NCI-H187 treated with DMSO at 0.1 percent for 48 hours (cell line): ENCODE results near the gene NKTR.

Experiments used
- DNase-seq: peaks from one replicate; lab custom pipeline; 2025; lab: John Stamatoyannopoulos, UW

NKTR gene

DNA sequence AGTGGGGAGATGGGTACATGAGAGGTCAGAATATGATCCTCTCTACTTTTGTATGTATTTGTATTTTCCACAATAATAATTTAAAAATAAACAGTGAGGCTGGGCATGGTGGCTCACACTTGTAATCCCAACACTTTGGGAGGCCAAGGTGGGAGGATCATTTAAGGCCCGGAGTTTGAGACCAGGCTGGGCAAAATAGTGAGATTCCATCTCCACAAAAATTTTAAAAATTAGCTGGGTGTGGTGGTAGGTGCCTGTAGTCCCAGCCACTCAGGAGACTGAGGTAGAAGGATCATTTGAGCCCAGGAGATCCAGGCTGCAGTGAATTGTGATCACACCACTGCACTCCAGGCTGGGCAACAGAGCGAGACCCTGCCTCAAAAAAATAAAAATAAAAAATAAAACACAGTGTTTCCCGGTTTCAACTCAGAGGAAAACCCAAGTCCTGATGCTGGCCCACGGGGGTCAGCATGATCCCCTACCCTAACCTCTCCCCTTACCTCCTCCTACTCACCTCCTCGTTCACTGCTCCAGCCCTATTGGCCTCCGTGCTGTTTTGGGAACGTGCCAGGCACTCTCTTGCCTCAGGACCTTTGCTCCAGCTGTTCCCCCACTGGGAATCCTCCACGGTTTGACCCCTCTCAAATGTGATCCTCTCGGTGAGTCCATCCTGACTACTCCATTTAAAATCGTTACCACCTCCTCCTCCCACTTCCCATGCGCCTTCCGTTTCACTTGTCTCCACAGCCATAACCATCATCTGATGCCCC lies 82.0 kb downstream of the NKTR start:
- DNase-seq, result no peak

GRCh38 chr3:42683875-42684598 lies 83.6 kb downstream of the NKTR start:
- no peak for DNase-seq

DNA sequence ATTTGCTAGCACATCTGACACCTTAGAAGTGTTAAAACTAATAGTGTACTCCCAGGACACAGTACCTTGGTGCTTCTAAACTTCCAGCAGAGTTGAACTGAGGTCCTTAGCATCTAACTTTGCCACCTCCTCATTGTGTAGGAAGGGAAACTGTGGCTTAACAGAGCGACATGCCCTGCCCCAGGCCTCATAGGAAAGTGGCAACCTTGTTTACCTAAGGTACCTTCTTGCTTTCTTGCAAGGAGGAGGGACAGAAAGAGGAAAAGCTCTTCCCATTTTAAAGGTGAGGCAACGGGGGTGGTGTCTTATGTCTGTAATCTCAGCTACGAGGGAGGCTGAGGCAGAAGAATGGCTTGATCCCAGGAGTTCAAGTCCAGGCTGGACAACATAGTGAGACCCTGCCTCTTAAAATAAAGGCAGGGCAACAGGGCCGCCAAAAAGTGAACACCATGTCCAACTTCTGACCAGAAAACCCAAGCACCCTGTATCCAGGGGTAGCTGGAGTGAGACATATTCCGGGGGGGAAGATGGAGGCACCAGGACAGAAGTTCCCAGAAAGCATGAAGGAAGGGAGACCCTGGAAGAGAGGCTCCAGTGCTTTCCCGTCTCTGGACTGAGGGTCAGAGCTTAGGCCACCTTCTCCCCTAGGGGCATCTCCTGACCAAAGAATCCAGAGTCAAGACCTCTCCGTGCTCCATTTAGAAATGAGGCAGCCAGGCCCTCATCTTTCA lies 84.3 kb downstream of the NKTR start:
- no peak for DNase-seq

- no peak for DNase-seq
These were observed 84.9 kb downstream of the NKTR start, which contains the start of gene KLHL40 for GRCh38 chr3:42685363-42685881. Gene KLHL40 (plus strand): TSS chr3:42685537. CDS start chr3:42685619, 82 bp downstream.

DNA sequence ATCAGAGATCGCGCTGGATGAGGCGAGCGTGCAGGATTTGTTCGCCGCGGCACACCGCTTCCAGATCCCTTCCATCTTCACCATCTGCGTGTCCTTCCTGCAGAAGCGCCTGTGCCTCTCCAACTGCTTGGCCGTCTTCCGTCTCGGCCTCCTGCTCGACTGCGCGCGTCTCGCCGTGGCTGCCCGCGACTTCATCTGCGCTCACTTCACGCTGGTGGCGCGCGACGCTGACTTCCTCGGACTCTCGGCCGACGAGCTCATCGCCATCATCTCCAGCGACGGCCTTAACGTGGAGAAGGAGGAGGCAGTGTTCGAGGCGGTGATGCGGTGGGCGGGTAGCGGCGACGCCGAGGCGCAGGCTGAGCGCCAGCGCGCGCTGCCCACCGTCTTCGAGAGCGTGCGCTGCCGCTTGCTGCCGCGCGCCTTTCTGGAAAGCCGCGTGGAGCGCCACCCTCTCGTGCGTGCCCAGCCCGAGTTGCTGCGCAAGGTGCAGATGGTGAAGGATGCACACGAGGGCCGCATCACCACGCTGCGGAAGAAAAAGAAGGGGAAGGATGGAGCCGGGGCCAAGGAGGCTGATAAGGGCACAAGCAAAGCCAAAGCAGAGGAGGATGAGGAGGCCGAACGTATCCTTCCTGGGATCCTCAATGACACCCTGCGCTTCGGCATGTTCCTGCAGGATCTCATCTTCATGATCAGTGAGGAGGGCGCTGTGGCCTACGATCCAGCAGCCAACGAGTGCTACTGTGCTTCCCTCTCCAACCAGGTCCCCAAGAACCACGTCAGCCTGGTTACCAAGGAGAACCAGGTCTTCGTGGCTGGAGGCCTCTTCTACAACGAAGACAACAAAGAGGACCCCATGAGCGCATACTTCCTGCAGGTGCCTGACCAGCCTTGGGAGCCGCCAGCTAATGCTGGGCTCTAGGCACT lies 85.7 kb downstream of the NKTR start:
- DNase-seq, result no peak

DNA sequence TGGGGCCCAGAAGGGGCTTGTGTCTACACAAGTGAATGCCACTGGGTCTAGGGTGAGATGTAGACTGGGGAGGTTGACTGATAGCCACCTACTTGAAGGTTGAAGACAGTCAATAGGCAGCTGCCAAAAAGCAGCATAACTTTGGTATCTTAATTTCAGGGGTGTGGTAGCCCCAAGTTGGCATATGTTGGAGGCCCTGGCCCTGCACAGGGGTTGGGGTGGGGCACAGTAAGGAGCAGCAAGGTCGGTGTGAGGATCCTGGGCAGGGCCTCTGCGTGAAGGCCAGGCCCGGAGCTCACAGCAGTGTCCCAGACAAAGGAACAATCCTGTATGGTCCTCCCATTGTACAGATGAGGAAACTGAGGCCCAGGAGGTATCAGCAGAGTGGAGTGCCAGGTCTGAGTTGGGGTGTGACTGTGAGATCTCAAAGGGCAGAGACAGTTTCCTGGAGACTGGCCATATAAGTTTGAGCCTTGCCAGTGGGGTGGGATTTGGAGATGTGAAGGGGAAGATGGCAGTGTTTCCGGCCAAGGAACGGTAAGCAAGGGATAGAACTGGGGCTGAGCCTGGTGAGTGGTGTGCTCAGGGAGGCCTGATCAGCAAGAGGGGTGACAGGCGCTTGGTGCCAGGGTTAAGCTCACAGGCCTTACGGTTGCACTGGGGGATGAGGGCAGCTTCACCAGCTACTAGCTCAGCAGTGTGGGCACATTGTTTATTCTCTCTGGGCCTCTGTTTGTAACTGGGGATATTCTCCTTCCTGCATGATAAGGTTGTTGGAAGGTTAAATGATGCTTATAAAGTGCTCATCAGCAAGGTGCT lies 86.6 kb downstream of the NKTR start:
- no peak for DNase-seq

DNA sequence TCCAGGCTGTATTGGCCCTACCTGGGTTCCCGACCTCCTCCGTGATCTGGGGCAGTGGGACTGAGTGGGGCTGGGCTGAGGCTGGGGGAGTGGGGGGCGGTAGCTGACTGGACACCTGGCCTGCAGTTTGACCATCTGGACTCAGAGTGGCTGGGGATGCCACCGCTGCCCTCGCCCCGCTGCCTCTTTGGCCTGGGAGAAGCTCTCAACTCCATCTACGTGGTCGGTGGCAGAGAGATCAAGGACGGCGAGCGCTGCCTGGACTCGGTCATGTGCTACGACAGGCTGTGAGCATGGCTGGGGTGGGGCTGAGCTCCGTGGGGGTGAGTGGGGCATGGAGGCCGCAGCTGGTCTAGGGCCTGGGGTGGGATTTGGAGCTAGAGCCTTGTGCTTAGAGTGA lies 87.5 kb downstream of the NKTR start:
- DNase-seq, result no peak

DNA sequence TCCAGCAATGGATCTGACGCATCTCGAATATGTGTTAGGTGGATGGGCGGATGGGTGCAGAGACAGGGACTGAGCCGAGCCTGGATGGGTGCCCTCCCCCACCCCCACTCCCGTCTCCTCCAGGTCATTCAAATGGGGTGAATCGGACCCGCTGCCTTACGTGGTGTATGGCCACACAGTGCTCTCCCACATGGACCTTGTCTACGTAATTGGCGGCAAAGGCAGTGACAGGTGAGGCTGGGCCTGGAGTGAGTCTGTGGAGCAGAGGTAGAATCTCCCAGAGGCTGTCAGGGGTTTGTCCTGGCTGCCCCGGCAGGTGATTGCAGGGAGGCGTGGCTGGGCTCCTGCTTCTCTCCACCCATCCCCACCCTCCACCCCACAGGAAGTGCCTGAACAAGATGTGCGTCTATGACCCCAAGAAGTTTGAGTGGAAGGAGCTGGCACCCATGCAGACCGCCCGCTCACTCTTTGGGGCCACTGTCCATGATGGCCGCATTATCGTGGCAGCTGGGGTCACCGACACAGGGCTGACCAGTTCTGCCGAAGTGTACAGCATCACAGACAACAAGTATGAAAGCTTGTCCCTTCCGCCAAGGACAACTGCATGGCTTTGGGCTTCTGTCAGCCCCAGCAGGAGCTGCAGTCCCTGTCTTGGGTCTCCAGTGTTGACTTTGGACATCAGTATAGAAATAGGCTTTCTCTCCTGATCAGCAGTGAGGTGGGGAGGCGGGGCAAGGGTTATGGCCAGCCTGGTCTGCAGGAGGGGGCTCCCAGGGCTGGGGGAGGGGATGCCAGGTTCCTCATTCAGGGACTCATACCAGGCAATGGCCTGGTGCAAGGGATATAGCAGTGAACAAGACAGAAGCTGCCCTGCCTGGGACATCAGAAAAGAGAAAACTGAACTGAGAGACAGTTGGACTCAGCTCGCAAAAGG lies 88.3 kb downstream of the NKTR start:
- no peak for DNase-seq

- no peak for DNase-seq
These were observed 89.0 kb downstream of the NKTR start for GRCh38 chr3:42689421-42690014.

- DNase-seq, result no peak
These were observed 89.7 kb downstream of the NKTR start for GRCh38 chr3:42690191-42690590.

DNA sequence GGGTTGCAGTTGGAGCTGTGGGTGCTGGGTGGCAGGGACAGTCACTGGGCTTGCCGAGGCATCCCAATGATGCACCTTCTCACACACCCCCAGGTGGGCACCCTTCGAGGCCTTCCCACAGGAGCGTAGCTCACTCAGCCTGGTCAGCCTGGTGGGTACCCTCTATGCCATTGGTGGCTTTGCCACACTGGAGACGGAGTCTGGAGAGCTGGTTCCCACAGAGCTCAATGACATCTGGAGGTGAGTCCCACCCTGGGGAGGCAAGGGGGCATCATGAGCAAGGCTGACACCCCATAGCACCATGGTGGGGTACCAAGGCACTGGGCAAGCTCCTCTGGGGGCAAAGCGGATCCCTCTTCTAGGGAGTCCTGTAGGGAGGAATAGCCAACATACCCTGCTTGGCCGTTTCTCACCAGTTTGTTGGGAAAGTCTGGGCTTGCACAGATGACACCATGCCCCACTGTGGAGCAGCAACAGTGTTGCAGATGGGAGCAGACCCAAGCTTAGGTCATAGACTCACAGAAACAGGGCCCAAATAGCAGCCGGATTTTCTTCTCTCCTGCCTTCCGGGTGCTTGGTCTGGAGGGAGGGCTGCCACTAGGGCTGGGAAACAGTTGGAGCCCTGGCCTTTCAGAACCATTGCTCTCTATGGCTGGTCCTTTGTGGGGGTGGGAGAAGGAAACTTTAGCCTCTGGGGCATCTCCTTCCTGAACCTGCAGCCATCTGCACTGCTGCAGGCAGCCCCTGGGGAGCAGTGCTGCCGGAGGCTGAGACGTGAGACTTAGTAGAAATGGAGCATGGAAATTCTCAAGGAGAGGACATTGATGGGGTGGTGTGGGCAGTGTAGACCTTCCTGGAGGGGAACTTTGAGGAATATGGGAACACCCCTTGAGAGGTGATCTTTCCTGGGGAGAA lies 90.5 kb downstream of the NKTR start:
- no peak for DNase-seq

DNA sequence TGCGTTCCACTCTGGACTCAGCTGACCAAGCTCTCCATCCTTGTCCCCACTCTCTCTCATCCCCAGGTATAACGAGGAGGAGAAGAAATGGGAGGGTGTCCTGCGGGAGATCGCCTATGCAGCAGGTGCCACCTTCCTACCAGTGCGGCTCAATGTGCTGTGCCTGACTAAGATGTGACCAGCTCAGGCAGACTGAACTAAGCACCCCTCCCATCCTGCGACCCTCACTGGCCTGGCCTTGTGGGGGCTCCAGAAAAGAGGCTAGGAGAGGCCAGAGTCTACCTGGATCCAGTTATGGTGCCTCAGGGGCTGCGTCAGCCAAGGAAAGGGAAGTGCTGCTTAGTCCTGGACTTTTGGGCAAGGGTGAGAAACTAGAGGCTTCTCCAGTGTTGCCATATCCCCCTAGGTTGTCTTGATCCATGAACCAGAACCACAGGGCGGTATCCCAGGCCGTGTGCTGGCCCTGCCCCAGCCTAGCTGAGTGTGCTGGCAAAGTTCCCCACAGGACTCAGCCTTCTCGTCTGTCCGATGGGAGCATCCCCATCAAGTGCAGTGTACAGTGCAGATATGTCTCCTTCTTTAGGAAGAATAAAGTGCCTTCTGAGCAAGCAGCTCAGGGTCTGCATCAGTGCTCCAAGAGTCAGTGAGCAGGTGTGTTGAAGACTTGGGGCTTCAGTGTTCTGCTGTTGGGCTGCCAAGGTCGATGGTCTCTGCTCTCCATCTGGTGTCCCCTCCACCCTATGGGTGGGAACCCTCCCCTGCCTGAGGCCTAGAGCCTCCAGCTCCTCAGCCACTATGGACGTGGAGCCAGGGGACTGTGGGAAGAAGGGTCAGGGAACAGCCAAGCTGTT lies 91.6 kb downstream of the NKTR start:
- DNase-seq, result no peak

DNA sequence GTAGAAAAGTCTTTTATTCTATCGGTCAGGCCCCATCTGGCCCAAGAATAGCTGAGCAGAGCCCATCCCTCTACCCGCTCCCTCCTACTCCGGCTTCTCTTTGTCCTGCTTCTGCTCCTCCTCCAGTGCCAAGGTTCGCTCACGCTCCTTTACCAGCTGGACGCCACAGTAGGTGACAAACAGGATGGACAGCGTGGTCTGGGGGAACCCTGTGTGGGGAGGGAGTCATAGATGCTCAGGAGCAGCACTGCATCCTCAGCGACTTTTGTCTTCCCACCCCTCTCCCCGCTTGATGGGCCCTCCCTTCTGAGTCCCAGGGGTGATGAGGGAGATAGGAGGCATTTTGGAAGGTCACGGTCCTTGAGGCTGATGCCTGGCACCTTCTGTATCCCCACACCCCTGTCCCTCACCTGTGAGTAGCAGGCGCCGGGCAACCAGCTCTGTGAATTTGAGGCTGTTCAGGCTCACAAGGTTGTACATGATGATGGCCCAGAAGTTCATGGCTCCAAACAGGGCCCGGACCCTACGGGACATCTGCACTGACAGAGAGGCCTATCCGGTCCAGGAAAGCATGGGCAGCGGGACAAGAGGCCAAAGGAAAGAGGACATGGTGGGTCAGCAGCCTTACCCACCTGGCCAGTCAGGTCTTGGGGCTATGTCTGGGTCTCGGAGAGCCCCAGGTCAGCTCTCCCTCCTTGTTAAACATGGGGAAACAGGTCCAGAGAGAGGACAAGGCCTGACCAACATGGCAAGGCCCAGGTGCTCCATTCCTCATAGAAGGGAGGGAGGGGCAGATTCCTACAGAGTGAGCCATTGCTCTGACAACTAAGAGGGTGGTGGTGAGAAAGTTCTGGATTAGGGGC lies 92.4 kb downstream of the NKTR start:
- no peak for DNase-seq

DNA sequence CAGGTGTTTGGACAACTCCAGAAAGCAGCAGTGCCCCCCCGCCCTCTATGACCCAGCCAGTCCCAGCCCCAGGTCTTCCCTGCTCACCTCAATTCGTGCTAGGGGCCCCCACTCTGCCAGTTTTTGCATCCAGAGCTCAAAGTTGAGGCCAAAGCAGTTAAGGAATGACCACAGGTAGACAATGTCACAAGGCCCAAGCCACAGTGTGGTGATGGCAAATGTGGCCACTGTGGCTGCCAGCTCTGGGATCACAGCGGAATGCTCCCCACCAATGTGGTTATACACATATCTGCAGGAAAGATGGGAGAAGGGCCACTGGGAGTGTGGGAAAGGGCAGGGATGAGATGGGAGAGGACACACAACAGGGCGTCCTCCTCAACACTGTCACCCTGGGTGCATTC lies 93.0 kb downstream of the NKTR start:
- no peak for DNase-seq

DNA sequence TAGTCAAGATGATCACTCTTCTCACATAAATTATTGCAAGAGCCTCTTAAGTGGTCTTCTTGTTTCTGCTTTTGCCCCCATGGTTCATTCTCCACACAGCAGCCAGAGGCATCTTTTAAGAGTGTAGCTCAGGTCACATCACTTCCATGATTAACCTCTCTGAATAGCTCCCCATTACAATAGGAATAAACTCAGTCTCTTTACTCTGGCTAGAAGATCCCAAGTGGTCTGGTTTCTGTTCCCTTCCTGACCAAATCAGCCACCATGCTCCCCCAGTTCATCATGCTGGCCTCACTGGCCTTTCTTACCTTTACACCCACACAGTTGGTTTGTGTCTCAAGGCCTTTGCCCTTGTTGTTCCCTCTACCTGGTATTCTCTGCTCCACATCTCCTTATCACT lies 93.9 kb downstream of the NKTR start:
- no peak for DNase-seq
